Measurements from ENCODE around the gene CCDC57. TPM values are rescaled to one million over a fixed set of nuclear protein-coding genes. Genes with fewer than 3 reads are reported as not detected.

CCDC57 gene
- total and polyA plus RNA-seq, 2 experiments from 2014 or later: 15.7 to 29.8 TPM

GRCh38 chr17:82073446-82073845 lies 139.2 kb downstream of the CCDC57 start:
- no peak overlapping the region for H3K27ac ChIP-seq
- WGBS (ENCODE audit: low lambda C conversion rate, missing lambda C conversion rate): 87% methylated on average over 9 of the region's 9 CpGs

GRCh38 chr17:82072827-82073226 lies 139.8 kb downstream of the CCDC57 start:
- no peak for DNase-seq (ENCODE audit: low spot score)
- Histone ChIP-seq H3K79me2 (no peaks in the 10 kb centered on the region), H3K9me2 (replicated peaks; ENCODE audit: insufficient read depth) (no peaks in the 10 kb centered on the region), H3K4me1 (ENCODE audit: insufficient read depth) (no peaks in the 10 kb centered on the region), H3K4me3 (no peak overlapping the region), H3K27ac (no peak overlapping the region), H3K27me3 (no peaks in the 10 kb centered on the region), H4K20me1 (ENCODE audit: insufficient read depth, poor library complexity, severe bottlenecking) (no peaks in the 10 kb centered on the region), H2AFZ (no peak overlapping the region), H3K4me2 (no peak overlapping the region), H3K36me3 (replicated peaks; ENCODE audit: insufficient read depth, low read depth) (no peaks in the 10 kb centered on the region), H3K9me3 (ENCODE audit: low read depth) (no peaks in the 10 kb centered on the region)
- no peak for TF ChIP-seq CTCF (IDR thresholded peaks at IDR 0.05; ENCODE audit: poor library complexity)
- no peak for TF ChIP-seq EZH2 (IDR thresholded peaks at IDR 0.05; ENCODE audit: borderline replicate concordance)
- TF ChIP-seq EZH2phosphoT487 (IDR thresholded peaks at IDR 0.05; ENCODE audit: low read depth, severe bottlenecking, unreplicated experiment): no peak
- 80% methylated on average over 6 of the region's 6 CpGs for WGBS (ENCODE audit: low lambda C conversion rate, missing lambda C conversion rate)

More at GRCh38 chr17:82073446-82073845, 139.2 kb downstream of the CCDC57 start:
- Histone ChIP-seq H3K27me3 (no peaks in the 10 kb centered on the region), H3K36me3 (replicated peaks; ENCODE audit: insufficient read depth, low read depth) (no peaks in the 10 kb centered on the region), H3K9me3 (ENCODE audit: low read depth) (no peaks in the 10 kb centered on the region), H2AFZ (no peak overlapping the region), H3K9me2 (replicated peaks; ENCODE audit: insufficient read depth) (no peaks in the 10 kb centered on the region), H3K4me2 (no peak overlapping the region), H3K4me3 (no peak overlapping the region), H4K20me1 (ENCODE audit: insufficient read depth, poor library complexity, severe bottlenecking) (no peaks in the 10 kb centered on the region), H3K79me2 (no peaks in the 10 kb centered on the region), H3K4me1 (ENCODE audit: insufficient read depth) (no peaks in the 10 kb centered on the region)
- DNase-seq (ENCODE audit: low spot score): no peak
- no peak for TF ChIP-seq EZH2phosphoT487 (IDR thresholded peaks at IDR 0.05; ENCODE audit: low read depth, severe bottlenecking, unreplicated experiment)
- TF ChIP-seq EZH2 (IDR thresholded peaks at IDR 0.05; ENCODE audit: borderline replicate concordance): no peak
- TF ChIP-seq CTCF (IDR thresholded peaks at IDR 0.05; ENCODE audit: poor library complexity): no peak

- H3K27ac ChIP-seq: no peak overlapping the region
- no peaks in the 10 kb centered on the region for H3K9me2 ChIP-seq (replicated peaks; ENCODE audit: insufficient read depth)
- H3K4me3 ChIP-seq: no peak overlapping the region
- H3K79me2 ChIP-seq: peaks cover 9% of the 10 kb centered on the region
- H3K27me3 ChIP-seq: no peaks in the 10 kb centered on the region
- TF ChIP-seq EZH2phosphoT487 (IDR thresholded peaks at IDR 0.05; ENCODE audit: low read depth, severe bottlenecking, unreplicated experiment) (no peak), CTCF (IDR thresholded peaks at IDR 0.05; ENCODE audit: poor library complexity) (no peak), EZH2 (IDR thresholded peaks at IDR 0.05; ENCODE audit: borderline replicate concordance) (no peak)
- H3K4me1 ChIP-seq (ENCODE audit: insufficient read depth): peaks cover 5% of the 10 kb centered on the region
- no peak for DNase-seq (ENCODE audit: low spot score)
- H2AFZ ChIP-seq: no peak overlapping the region
- H3K4me2 ChIP-seq: no peak overlapping the region
- H3K9me3 ChIP-seq (ENCODE audit: low read depth): no peaks in the 10 kb centered on the region
- no peaks in the 10 kb centered on the region for H3K36me3 ChIP-seq (replicated peaks; ENCODE audit: insufficient read depth, low read depth)
- no peaks in the 10 kb centered on the region for H4K20me1 ChIP-seq (ENCODE audit: insufficient read depth, poor library complexity, severe bottlenecking)
Observed at GRCh38 chr17:82070611-82071010, 142.0 kb downstream of the CCDC57 start.

Data from hepatocyte (in vitro differentiated cells).